Fibroblast of skin of scalp (primary cell): ENCODE measurements around the gene CFAP161. TPM values are rescaled to one million over a fixed set of nuclear protein-coding genes. Genes with fewer than 3 reads are reported as not detected.

Source experiments
- DNase-seq: peaks from one replicate; pipeline ENCODE4 v3.0.0-alpha.2; 2013
- polyA plus RNA-seq, 2 experiments: library from polyadenylated mRNA; unstranded; fragments of 120-200 nt; gene quantifications; one replicate each; pipeline ENCODE4 v1.2.1, GENCODE V29; 2013; ENCODE audit not compliant: insufficient read length in 2 of 2

CFAP161 gene
- polyA plus RNA-seq (2013, experiment 1 of 2; ENCODE audit: insufficient read length), result not detected
- polyA plus RNA-seq (2013, experiment 2 of 2; ENCODE audit: insufficient read length), result not detected

GRCh38 chr15:81133782-81134461 lies at the start of gene CFAP161:
Gene CFAP161 (plus strand): TSS chr15:81134270. CDS start chr15:81134330, 60 bp downstream.
- DNase-seq, result peak; percentile 76

- no peak for DNase-seq
These were observed 49.4 kb upstream of the CFAP161 start for GRCh38 chr15:81084716-81085115.

- DNase-seq, result no peak
These were observed 48.9 kb upstream of the CFAP161 start for GRCh38 chr15:81085213-81085612.

GRCh38 chr15:81085898-81086297 lies 48.2 kb upstream of the CFAP161 start:
- no peak for DNase-seq

- no peak for DNase-seq
These were observed 47.0 kb upstream of the CFAP161 start for GRCh38 chr15:81087066-81087465.

GRCh38 chr15:81087694-81088093 lies 46.4 kb upstream of the CFAP161 start:
- no peak for DNase-seq

- no peak for DNase-seq
These were observed 45.5 kb upstream of the CFAP161 start for GRCh38 chr15:81088470-81089013.

- peak; percentile 90 for DNase-seq
These were observed 42.0 kb upstream of the CFAP161 start for GRCh38 chr15:81091889-81092558.

GRCh38 chr15:81092559-81092902 lies 41.5 kb upstream of the CFAP161 start:
- no peak for DNase-seq

GRCh38 chr15:81093961-81094360 lies 40.1 kb upstream of the CFAP161 start:
- no peak for DNase-seq

GRCh38 chr15:81095690-81096365 lies 38.2 kb upstream of the CFAP161 start:
- no peak for DNase-seq

- DNase-seq, result no peak
These were observed 37.7 kb upstream of the CFAP161 start for GRCh38 chr15:81096398-81096797.

- DNase-seq, result no peak
These were observed 36.8 kb upstream of the CFAP161 start for GRCh38 chr15:81097116-81097889.

GRCh38 chr15:81097890-81098280 lies 36.2 kb upstream of the CFAP161 start:
- DNase-seq, result peak; percentile 46

- DNase-seq, result no peak
These were observed 35.7 kb upstream of the CFAP161 start for GRCh38 chr15:81098349-81098748.

- peak; percentile 45 for DNase-seq
These were observed 35.0 kb upstream of the CFAP161 start for GRCh38 chr15:81098861-81099651.

GRCh38 chr15:81101894-81102815 lies 31.9 kb upstream of the CFAP161 start:
- DNase-seq, result no peak

- DNase-seq, result no peak
These were observed 30.2 kb upstream of the CFAP161 start for GRCh38 chr15:81103857-81104256.

GRCh38 chr15:81105545-81105944 lies 28.5 kb upstream of the CFAP161 start:
- DNase-seq, result peak; percentile 40

GRCh38 chr15:81106560-81106959 lies 27.5 kb upstream of the CFAP161 start:
- peak; percentile 89 for DNase-seq

- no peak for DNase-seq
These were observed 26.2 kb upstream of the CFAP161 start for GRCh38 chr15:81107889-81108288.
